DMS114 treated with DMSO at 0.1 percent for 48 hours (cell line): ENCODE data around the gene GPR137C.
"Not testable (repeated sequence)": the region's sequence is repeated elsewhere in the genome, so short reads cannot be mapped to it uniquely, and the experiment has no call there.

Source experiments
- DNase-seq: peaks from one replicate; lab custom pipeline; 2025; ENCODE audit not compliant: unreplicated experiment; lab: John Stamatoyannopoulos, UW

The GPR137C gene

GRCh38 chr14:52563120-52563519 lies 10.5 kb downstream of the GPR137C start:
- no peak for DNase-seq

- not testable (repeated sequence) for DNase-seq
These were observed 15.8 kb downstream of the GPR137C start for GRCh38 chr14:52568454-52568853.

GRCh38 chr14:52575858-52576257 lies 23.2 kb downstream of the GPR137C start:
- no peak for DNase-seq

- no peak for DNase-seq
These were observed 30.9 kb downstream of the GPR137C start for GRCh38 chr14:52583544-52583943.

GRCh38 chr14:52589646-52590045 lies 37.0 kb downstream of the GPR137C start:
- DNase-seq, result no peak

GRCh38 chr14:52590318-52590717 lies 37.7 kb downstream of the GPR137C start:
- no peak for DNase-seq

GRCh38 chr14:52596320-52596719 lies 43.7 kb downstream of the GPR137C start:
- no peak for DNase-seq

- no peak for DNase-seq
These were observed 44.2 kb downstream of the GPR137C start for GRCh38 chr14:52596861-52597260.

- no peak for DNase-seq
These were observed 45.9 kb downstream of the GPR137C start for GRCh38 chr14:52598568-52598967.

GRCh38 chr14:52599974-52600373 lies 47.3 kb downstream of the GPR137C start:
- DNase-seq, result no peak

GRCh38 chr14:52602131-52602530 lies 49.5 kb downstream of the GPR137C start:
- no peak for DNase-seq

GRCh38 chr14:52607061-52607460 lies 54.4 kb downstream of the GPR137C start:
- DNase-seq, result no peak

GRCh38 chr14:52609445-52610044 lies 56.9 kb downstream of the GPR137C start:
- DNase-seq, result no peak

GRCh38 chr14:52610187-52610586 lies 57.6 kb downstream of the GPR137C start:
- DNase-seq, result no peak

- no peak for DNase-seq
These were observed 66.0 kb downstream of the GPR137C start for GRCh38 chr14:52618602-52619001.

GRCh38 chr14:52619687-52620086 lies 67.1 kb downstream of the GPR137C start:
- no peak for DNase-seq

GRCh38 chr14:52640137-52640536 lies 87.5 kb downstream of the GPR137C start:
- no peak for DNase-seq

- no peak for DNase-seq
These were observed 89.1 kb downstream of the GPR137C start for GRCh38 chr14:52641745-52642144.

GRCh38 chr14:52649511-52649910 lies 96.9 kb downstream of the GPR137C start:
- DNase-seq, result no peak

- DNase-seq, result no peak
These were observed 98.1 kb downstream of the GPR137C start for GRCh38 chr14:52650774-52651173.

GRCh38 chr14:52656905-52657304 lies 104.3 kb downstream of the GPR137C start:
- DNase-seq, result no peak

- no peak for DNase-seq
These were observed 107.7 kb downstream of the GPR137C start for GRCh38 chr14:52660325-52660724.

- no peak for DNase-seq
These were observed 108.2 kb downstream of the GPR137C start for GRCh38 chr14:52660832-52661231.
